Spleen (tissue), 7 donors: ENCODE data around the gene PRIMA1.

Source experiments
- CTCF ChIP-seq, 11 experiments: fragments of 200-600 bp in 7 of 11; fragments of 450-650 bp in 4 of 11; sonication (generic) in 4 of 11; IDR thresholded peaks in 8 of 11; conservative IDR thresholded peaks in 3 of 11; 1 replicate in 7 of 11; 2 replicates in 4 of 11; pipeline versions ENCODE4 v1.4.0 to v1.8.0; 2016 to 2021; ENCODE audit warnings: antibody characterized with exemption in 11 of 11, inconsistent platforms in 4 of 11, mild to moderate bottlenecking in 1 of 11
- POLR2AphosphoS5 ChIP-seq, 3 donors: sonication (generic); formaldehyde crosslinking; IDR thresholded peaks; one replicate each; pipeline ENCODE4 v1.5.1; 2017; ENCODE audit warnings: antibody characterized with exemption in 3 of 3
- donor health status: DM: no; HTN: no; CAD: no; lungs with moderate emphysema.
- donor health status: DM: no; HTN: no; CAD: no.
- donor health status: DM: no; HTN: no; CAD: no.

GRCh38 chr14:93709249-93709648, 79.0 kb downstream of the PRIMA1 start:
- TF ChIP-seq CTCF (IDR thresholded peaks at IDR 0.05 in 8 of 11, conservative IDR thresholded peaks at IDR 0.05 in 3 of 11) = no peak
- no peak for TF ChIP-seq POLR2AphosphoS5 (IDR thresholded peaks at IDR 0.05)
